Activated CD8-positive, alpha-beta memory T cell treated with anti-CD3 and anti-CD28 coated beads for 1 hour (primary cell): ENCODE measurements around the gene NAGS.
"Not testable (repeated sequence)": the region's sequence is repeated elsewhere in the genome, so short reads cannot be mapped to it uniquely, and the experiment has no call there.

Source experiments
- DNase-seq, 2 donors: peaks; one replicate each; pipeline ENCODE4 v3.0.0-alpha.2; 2020; ENCODE audit warnings: low read depth in 1 of 2; ENCODE audit errors: extremely low read depth in 1 of 2

NAGS gene

DNA sequence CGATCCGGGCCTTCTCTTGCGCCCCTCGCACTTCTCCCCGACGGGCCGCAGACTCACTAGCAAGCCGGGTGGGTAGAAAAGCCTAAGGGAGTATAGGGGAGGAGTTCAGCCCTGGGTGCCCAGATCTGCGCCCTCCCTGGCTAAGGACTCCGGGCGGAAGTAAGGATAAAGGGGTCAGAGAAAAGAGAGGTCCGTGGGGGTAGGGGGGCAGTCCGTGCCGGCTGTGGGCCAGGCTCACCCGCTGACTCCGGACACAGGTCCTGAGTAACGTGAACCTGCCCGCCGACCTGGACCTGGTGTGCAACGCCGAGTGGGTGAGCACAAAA is 1.8 kb downstream of the NAGS start:
- no peak for DNase-seq

DNA sequence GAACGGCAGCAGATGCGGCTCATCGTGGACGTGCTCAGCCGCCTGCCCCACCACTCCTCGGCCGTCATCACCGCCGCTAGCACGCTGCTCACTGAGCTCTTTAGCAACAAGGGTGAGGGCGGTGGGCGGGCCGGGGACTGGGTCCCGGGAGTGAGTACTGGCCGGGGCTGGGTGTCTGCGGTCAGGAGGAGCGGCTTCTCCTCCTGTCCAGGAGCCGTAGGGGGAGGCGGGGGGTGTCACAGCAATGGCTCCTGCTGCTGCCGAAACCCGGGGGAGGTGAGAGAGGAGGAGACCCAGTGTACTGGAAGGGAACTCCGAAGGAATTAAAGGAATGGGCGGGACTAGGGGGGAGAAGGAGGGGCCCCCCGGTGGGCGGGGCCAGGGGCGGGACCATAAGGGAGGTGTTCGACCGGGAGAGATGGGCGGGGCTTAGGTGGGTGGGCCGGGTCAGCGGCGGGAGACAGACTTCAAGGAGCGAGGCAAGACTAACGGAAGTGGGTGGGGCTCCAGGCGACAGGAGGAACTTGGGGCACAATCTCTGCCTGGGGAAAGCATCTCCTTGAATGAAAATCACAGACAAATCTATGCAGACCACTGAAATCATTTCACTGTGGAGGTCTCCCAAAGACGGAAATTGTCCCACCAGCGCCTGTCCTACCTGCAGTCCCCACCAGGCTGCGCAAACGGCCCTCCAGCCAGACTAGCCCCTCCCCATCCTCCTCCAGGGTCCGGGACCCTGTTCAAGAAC is 2.4 kb downstream of the NAGS start:
- DNase-seq, result peak; percentile 95 to 97

DNA sequence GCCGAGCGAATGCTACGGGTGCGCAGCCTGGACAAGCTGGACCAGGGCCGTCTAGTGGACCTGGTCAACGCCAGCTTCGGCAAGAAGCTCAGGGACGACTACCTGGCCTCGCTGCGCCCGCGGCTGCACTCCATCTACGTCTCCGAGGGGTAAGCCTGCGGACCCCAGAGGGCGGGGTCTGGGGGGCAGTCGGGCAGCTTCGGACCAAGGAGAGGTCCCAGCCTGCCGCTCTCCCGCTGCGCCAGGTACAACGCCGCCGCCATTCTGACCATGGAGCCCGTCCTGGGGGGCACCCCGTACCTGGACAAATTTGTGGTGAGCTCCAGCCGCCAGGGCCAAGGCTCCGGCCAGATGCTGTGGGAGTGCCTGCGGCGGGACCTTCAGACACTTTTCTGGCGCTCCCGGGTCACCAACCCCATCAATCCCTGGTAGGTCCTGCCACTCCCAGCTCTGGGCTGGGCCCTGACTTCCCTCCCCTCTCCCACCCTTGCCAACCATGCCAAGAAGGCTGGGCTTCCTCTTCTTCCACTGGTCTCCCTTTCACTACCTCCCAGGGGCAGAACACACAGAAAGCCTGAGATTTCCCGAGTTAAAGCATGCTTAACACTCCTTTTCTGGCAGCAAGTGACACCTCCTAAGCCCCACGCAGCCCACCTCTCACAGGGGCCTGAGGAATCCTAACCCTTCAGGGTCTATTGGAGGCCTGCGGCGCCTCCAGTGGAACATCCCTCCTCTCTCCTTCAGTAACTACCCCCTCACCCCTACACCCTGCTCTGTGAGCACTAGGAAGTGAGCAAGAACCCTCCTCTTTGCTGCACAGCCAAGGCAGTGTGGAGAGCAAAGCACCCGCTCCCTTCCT is 3.2 kb downstream of the NAGS start:
- no peak for DNase-seq

DNA sequence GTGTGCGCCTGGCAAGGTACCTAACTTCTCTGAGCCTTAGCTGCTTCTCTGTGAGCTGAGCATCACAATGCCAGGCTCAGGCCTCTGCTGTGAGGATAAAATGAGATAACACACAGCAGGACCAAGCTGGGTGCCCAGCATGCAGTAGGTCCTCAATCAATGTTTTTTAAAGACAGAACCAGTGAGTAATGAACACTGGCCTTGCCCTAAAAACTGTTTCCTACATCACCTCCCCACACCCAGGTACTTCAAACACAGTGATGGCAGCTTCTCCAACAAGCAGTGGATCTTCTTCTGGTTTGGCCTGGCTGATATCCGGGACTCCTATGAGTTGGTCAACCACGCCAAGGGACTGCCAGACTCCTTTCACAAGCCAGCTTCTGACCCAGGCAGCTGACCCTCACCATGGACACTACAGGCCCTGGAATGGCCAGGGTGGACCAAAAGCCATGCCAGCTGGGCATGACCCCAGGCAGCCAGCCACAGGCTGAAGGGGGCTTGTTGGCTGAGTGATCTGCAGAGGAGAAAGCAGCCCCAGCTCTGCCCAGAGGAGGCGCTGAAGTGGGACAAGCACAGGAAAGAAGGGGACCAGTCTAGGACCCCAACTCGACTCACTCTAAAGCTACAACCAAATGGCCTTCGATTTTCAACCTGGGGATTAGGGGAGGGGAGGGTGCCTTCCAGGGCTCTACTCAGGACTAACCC is 3.9 kb downstream of the NAGS start:
- no peak for DNase-seq

GRCh38 chr17:44010966-44011647 is 6.7 kb downstream of the NAGS start:
- no peak for DNase-seq

- no peak for DNase-seq
These were observed 7.5 kb downstream of the NAGS start for GRCh38 chr17:44011876-44012275.

- no peak for DNase-seq
These were observed 8.0 kb downstream of the NAGS start for GRCh38 chr17:44012391-44012790.

DNA sequence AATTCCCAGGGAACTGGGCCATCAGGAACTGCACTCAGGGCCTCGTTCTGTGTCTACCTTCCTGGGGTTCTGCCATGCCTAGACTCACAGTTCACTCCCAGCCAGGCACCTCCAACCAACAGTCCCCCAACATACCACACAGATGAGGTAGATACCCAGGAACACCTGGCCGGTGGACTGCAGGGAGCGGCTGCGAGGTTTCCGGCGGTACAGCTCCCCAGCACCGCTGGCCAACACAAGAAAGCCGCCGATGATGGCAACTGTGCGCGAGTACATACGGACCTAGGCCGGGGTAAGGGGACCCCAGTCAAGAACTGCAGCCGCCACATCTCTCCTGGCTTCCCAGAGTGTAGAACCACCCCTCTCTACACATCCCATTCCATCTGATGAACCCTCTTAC is 8.5 kb downstream of the NAGS start:
- DNase-seq, result no peak

GRCh38 chr17:44014133-44014436 is 9.7 kb downstream of the NAGS start:
- no peak for DNase-seq

DNA sequence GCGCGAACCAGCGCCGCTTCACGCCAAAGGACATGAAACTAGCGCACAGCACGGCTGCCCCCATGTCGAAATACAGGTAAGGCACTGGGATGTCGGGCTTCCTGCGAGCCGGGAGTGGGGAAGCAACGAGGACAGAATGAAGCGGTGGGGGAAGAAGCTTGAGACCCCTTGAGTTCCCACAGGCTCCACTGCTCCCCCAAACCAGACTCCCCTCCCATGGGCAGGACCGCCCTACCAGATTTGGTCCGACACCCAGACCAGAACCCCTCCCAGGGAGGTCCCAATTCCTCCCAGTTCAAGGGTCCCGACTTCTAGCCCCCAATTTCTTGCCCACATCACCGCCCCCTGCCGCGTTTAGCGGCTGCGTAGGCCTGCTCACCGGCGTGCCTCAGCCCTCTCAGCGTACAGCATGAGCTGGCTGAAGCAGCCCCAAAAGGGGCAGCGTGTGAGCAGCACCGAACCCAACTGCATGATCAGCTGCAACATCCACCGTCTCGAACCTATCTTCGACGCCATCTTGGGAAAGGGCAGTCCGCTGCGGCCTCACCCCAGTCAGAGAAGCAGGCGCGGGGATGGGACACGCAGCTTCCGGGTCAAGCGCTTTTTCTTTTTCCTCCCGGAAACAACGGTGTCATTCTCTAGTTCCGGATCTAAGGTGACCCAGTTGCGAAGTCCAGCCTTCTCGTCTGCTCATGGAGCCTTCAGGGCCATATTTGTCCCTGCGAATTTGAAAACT is 10.2 kb downstream of the NAGS start, which contains the start of gene TMEM101:
TSS of gene TMEM101 (minus strand) at position 527 of the 736 bp plus-strand sequence. CDS start at position 516, 11 bp downstream.
- DNase-seq, result peak; percentile 76 to 80

GRCh38 chr17:44021227-44021626 is 16.8 kb downstream of the NAGS start:
- not testable (repeated sequence) for DNase-seq

- DNase-seq, result no peak
These were observed 17.8 kb downstream of the NAGS start for GRCh38 chr17:44022246-44022645.

DNA sequence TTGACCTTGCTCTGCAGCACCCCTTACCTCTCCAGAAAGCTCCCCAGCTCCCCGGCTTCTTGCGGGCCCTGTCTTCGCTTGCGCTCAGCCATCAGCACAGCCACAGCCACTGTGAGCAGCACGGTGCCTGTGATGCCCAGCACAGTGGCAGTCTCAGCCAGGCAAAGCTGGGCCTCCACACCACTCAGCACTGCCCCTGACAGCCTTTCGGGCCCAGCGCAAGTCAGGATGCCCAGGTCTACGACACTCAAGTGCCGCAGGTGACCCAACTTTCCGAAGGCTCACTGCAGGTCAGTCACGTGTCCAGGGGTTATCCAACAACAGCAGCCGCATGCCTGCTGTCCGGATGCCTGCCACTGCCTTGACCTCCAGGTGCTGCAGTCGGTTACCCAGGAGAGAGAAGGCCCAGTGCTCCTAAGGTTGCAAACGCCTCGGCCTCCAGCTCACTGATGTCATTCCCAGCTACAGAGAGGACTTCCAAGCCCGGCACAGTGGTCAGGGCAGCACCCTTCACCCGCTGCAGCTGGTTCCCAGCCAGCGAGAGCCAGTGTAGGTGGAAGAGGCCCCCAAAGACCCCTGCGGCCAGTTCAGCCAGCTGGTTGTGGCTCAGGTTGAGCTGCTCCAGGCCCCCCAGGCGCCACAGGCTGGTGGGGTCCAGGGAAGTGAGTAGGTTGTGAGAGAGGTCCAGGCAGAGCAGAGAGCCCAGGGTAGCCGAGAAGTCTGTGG is 19.3 kb downstream of the NAGS start:
- DNase-seq, result no peak

- no peak for DNase-seq
These were observed 19.8 kb downstream of the NAGS start for GRCh38 chr17:44024271-44024663.

DNA sequence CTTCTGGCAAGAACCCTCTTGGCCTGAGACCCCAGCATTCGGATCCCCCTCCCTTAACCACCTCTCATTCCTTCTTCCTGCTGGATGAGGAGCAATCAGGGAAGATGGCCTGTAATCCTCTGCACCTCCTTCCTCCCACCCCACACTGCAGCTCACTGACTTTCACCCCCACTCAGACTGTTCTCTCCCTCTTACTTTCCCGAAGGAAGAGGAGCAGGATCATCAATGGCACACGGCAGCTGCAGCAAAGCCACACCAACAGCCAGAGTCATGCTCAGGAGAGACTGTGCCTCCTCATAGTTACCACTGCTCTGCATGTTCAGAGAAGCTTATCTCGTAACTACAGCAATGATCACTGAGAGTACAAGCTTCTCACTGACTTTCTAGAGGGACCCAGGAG is 20.4 kb downstream of the NAGS start:
- no peak for DNase-seq

- DNase-seq, result no peak
These were observed 25.3 kb downstream of the NAGS start for GRCh38 chr17:44029736-44030135.

DNA sequence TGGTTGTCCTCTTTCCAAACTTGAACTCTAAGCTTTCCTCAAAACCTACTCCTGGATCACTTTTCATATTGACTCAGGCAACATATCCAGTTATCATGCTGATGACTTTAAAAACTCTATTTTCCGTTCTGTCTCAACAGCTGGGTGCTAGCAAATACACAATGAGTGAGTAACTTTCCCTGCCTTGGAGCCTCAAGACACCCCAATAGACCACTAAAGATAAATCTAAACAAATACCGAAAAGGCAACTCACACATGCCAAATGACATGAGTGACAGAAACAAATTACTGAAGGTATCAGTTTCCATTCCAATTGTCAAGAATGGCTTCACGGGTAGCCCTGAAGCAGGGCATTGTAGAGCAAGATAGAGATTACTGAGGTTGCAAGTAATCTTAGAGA is 26.1 kb downstream of the NAGS start:
- no peak for DNase-seq

DNA sequence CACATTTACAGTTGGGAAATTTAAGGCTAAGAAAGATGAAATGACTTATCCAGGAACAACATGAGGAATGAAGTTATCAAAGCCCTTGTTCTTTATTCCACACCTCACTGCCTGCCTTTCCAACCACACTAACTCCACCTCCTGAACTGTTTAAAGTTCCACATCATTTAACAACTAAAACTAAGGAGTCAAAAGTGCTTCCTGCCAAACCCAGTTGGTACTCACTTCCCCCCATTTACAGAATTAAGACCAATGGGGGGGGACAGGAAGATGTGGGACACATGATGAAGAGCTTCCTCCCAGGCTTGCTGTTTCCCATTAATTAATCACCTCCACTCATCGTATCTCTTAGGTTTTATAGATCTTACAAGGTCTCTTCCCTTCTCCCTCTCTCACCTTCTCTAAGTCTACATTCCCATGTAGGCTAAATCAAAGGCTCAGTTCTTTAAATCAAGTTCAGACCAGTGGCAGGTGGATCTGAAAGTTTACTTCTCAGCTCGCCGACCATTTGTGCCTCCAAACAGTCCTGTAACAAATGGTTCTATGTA is 29.5 kb downstream of the NAGS start:
- DNase-seq, result no peak

GRCh38 chr17:44034688-44035087 is 30.3 kb downstream of the NAGS start:
- not testable (repeated sequence) for DNase-seq

DNA sequence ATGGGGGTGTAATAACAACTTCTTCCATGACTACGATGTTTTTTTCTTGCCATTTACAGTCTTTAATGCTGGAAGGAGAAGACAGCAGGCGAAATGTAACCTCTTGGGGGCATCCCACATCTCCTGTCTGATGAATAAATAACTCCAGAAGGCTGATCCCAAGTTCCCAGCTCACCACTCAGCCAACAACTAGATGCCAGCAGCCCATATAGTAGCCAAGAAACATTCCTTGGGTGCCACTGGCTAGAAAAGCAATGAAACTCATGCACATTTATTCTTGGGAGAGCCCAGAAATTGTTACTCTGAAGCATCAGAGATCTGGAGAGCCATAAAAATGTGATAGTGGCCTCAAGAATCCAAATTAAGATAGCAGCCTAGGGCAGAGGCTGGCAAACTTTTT is 33.0 kb downstream of the NAGS start:
- DNase-seq, result no peak
